NCI-H1092 (cell line): Measurements from ENCODE around the gene DLEC1.

Experiments used
- DNase-seq: peaks from one replicate; lab custom pipeline; 2025; lab: John Stamatoyannopoulos, UW

The DLEC1 gene

GRCh38 chr3:38108649-38109579 lies 69.9 kb downstream of the DLEC1 start:
- DNase-seq, result no peak

- no peak for DNase-seq
These were observed 70.7 kb downstream of the DLEC1 start for GRCh38 chr3:38109580-38110313.

GRCh38 chr3:38110314-38111050 lies 71.5 kb downstream of the DLEC1 start:
- DNase-seq, result no peak

DNA sequence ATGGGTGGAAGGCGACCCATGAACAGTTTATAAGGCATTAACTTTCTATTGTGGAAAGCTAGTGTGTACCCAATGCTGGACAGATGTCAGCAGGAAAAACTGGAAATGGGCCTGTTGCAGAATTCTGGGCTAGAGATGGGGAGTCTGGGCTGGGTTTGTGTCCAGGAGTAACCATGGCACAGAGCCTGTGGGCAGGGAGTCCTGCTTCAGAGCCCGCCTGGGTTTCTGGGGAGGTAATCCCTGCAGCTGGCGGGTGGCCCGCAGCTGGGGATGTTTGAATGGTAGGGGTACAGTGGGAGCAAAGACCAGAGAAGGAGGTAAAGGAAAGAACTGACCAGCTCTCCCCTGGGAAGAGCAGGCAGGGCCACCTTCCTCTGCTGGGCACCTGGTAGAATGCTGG lies 72.2 kb downstream of the DLEC1 start:
- no peak for DNase-seq

GRCh38 chr3:38111696-38112377 lies 72.8 kb downstream of the DLEC1 start:
- DNase-seq, result no peak

GRCh38 chr3:38112378-38112761 lies 73.4 kb downstream of the DLEC1 start:
- DNase-seq, result no peak

- no peak for DNase-seq
These were observed 75.3 kb downstream of the DLEC1 start for GRCh38 chr3:38114052-38114874.

DNA sequence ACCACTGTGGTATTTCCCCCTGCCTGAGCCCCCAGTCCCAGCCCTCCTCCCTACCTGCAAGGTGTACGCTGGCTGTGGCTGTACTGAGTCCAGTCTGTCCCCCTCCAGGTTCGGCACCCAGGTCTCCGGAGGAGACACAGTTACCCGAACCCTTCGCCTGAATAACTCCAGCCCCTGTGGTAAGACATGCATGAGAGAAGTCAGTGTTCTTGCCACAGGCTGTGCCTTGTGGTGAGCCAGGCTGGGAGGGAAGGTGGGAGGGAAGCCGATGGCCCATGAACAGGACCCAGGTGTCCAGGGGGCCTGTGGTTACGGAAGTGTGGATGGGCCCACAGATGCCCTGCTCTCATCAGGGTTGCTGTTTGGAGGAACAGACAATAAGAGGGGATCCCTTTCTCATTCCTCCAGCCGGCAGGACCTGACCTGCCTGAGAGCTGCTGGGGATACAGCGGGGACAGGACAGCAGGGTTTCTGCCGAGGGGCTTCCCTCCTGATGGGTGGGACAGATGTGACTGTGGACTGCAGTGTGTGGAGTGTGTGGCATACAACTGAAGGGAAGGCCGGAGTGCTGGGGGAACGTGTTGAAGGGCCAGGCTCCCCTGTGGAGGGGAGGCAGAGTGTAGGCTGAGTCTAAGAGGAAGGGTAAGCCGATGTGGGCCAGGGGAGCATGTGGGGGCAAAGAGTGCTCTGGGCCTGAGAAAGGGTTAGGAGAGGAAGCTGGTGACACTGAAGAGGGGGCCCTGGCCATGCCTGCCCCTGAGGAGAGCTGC lies 76.1 kb downstream of the DLEC1 start:
- no peak for DNase-seq

DNA sequence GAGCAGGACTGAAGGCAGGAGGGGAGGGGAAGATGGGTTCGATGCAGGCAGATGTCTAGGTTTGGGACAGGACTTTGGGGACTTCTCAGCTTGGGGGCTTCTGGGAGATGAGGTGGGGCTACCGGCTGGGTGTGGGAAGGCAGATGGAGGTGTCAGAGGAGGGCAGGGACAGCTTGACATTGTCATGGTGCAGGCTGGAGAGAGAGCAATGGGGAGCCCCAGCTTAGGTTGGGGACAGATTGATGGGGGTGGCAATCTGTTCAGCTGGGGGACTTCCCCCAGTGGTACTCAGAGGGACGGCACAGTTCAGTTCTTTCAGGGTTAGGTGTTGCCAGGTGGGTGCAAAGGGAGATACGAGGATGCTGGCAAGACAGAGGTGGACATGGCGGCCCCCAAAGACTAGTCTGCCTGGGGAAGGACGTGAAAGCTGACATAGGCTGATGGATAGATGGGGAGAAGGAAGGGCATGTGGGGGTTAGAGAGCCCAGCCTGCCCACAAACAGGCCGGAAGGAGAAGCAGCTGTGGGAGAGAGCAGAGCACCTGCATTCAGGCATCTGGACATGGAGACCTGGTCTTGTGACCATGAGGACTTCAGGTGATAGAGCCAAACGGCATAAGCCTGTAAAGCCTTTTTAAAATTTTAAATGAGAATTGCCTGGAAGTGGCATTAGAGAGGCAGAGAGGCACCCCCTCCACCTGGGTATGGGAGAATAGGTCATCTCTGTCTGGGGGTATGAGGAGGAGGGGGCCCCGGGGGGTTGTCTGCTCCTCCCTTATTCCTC lies 76.8 kb downstream of the DLEC1 start:
- no peak for DNase-seq

GRCh38 chr3:38116471-38117162 lies 77.6 kb downstream of the DLEC1 start:
- no peak for DNase-seq

- DNase-seq, result no peak
These were observed 78.2 kb downstream of the DLEC1 start for GRCh38 chr3:38117163-38117716.

DNA sequence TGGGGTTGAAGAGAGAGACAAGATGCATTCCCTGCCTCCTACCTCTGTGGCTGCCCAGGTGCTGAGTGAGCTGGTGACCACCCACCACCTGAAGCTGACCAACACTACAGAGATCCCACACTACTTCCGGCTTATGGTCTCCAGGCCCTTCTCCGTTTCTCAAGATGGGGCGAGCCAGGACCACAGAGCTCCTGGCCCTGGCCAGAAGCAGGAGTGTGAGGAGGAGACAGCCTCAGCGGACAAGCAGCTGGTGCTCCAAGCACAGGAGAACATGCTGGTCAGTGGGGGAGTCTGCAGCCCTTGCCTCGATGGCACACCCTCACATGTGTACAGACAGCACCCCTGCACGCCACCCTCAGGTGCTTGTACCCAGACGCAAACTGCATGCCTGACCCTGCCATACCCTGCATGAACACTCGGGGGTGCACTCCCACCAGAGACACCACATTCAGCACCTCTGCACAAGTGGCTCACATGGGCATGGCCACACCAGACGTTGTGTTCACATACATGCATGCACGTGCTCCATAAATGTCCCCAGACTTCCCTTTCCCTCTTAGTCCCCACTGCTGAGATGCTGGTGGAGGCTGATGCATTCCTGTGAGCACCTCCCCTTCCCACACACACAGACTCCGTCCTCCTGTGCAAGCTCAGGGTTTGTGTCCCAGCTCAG lies 78.9 kb downstream of the DLEC1 start:
- peak; percentile 6 for DNase-seq

- no peak for DNase-seq
These were observed 79.6 kb downstream of the DLEC1 start for GRCh38 chr3:38118421-38119247.

DNA sequence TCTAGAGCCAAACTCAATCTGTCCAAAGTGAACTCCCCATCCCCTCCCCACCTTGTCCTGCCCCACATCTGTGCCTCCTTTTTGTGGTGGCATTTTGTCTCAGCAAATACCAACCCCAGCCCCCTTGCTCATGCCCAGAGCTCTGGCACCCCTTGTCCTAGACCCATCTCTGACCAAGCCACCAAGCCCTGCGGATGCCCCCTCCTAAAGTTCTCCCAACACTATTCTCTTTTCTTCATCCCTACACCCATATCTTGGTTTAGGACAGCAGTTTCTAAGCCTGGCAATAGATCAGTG lies 80.2 kb downstream of the DLEC1 start:
- no peak for DNase-seq

GRCh38 chr3:38119821-38120692 lies 81.0 kb downstream of the DLEC1 start:
- no peak for DNase-seq
